Stimulated activated CD4-positive, alpha-beta T cell treated with anti-CD3 and anti-CD28 coated beads, Interleukin-15, amount 100 ng/mL, for 1 hour (primary cell): Measurements from ENCODE around the gene MEI1.

Experiments used
- DNase-seq, 2 donors: peaks; one replicate each; pipeline ENCODE4 v3.0.0-alpha.2; 2020; ENCODE audit warnings: low read depth in 1 of 2, low spot score in 1 of 2

MEI1 gene

GRCh38 chr22:41838842-41839618, 139.7 kb downstream of the MEI1 start:
- DNase-seq, result no peak

- no peak for DNase-seq
These were observed 140.9 kb downstream of the MEI1 start for GRCh38 chr22:41840216-41840615.

- DNase-seq, result no peak
These were observed 141.9 kb downstream of the MEI1 start for GRCh38 chr22:41841085-41841712.

GRCh38 chr22:41842996-41843970, 144.0 kb downstream of the MEI1 start:
- no peak for DNase-seq

- DNase-seq, result no peak
These were observed 144.7 kb downstream of the MEI1 start for GRCh38 chr22:41844036-41844435.

DNA sequence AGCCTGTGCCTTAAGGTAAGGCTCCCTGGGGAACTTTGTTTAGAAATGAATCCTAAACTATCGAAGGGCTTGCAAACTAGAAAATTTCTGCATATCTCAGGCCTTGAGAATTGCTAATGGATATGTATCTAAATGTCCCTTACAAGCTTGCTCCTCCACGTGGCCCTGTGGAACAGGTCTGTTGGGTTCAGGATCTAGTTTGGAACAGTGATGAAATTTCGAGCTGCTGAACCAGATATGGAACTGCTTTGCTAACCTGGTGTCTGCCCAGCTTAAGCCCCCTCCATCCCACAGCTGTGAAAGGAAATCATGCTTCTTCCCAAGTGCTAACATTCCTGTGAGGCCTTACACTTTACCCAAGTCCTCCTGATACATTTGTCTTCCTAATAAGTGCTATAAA, 145.2 kb downstream of the MEI1 start:
- no peak for DNase-seq

DNA sequence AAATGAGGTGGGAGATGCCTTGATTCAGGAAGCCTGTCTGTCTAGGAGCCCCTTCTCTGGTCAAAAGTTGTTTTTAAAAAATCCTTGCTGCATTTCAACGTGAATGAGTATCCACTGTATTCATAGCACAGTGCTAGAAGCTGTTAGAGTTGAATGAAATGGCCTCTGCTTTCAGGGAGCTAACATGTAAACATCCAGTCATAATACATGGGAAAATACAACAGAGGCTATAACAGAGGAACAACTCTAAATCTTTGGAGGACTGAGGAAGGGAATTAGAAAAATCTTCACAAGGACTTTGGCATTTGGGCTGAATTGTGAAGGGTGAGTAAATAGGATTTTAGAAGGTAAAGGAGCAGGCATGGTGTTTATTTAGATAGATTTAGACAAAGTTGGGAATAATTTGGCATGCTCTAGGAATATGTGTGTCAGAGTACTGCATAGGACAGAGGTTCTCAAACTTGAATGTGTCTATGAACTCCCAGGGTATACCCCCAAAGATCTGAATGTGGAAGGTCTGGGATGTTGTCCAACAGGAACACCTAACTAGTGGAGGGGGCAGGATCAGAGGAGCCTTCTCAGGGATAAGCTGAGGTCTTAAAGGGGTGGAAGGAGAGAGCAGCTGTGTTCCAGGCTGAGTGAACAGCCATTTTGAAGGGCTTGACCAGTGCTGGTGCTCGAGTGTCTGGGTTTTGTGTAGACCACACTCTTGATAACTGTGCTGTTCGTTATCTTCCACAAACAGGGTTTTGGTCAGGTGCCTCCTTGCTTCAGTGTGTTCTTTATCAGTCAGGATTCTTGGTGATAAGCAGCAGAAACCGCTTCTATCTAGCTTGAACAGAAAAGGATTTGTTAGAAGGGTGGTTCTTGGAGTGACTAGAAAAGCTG, 146.3 kb downstream of the MEI1 start:
- DNase-seq, result no peak

GRCh38 chr22:41846268-41846987, 147.1 kb downstream of the MEI1 start:
- no peak for DNase-seq

DNA sequence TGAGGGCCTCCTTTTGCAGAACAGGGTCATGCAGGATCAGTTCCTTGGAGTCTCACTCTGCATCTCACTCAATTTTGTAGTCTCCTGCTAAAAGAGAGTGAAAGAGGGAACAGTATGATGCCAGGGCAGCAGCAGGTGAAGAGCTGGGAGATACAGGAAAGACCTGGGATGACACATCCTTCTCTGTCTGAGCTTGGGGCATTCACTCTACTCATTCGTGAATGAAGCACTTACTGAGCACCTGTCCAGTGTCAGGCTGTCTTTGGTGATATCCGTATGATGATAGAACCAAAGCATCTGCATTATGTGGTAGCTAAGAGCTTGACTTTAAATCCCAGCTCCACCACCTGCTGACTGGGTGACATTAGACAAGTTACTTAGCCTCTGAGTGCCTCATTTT, 148.0 kb downstream of the MEI1 start:
- no peak for DNase-seq

DNA sequence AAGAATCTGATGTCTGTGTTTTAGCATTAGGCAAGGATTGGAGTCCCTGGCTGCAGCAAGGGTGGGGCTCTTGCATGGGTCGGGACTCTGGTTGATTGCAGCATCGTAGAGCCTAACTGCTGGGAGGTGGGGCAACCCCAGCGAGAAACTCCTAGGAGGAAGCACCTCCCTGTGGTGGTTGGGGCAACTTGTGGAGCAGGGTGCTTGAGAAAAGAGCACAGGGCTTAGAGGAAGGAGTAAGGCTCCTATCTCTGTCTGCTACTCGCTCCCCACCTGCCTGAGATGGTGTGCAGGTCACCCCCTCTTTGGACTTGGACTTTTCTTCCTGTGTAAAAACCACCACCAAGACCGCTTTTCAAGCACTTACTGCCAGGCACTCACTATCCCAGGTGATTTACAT, 149.2 kb downstream of the MEI1 start:
- DNase-seq, result no peak
